T47D (cell line): ENCODE results near the gene TSPO2.
"Not testable (repeated sequence)": the region's sequence is repeated elsewhere in the genome, so short reads cannot be mapped to it uniquely, and the experiment has no call there.

ENCODE experiments used
- DNase-seq, 2 experiments: peaks; one replicate each; pipeline versions ENCODE4 v3.0.0 to v3.0.0-alpha.2; 2011 to 2012; ENCODE audit warnings: low read depth in 1 of 2, low spot score in 1 of 2
- JUND ChIP-seq: IDR thresholded peaks from 2 replicates; pipeline ENCODE4 v1.6.1; 2012; ENCODE audit warnings: low read depth
- in situ Hi-C: cut with HindIII; loops from 2 replicates; pipeline ENCODE4 v1.10.0; 2016; ENCODE audit warnings: low sequenced_read_pairs, low pct_unique_long_range_greater_than_20kb

Gene TSPO2

GRCh38 chr6:41042226-41043055 is at the start of gene TSPO2:
Gene TSPO2, plus strand, starts transcription at chr6:41042467. Its CDS starts 519 bp downstream, at chr6:41042986.
- TF ChIP-seq JUND: no peak

GRCh38 chr6:40992746-40993145 is 49.5 kb upstream of the TSPO2 start:
- DNase-seq: no peak
- in situ Hi-C loops: no loop called here
- no peak for TF ChIP-seq JUND

More at GRCh38 chr6:41042226-41043055, at the start of gene TSPO2:
- in situ Hi-C loops: no loop called here
- no peak for DNase-seq

GRCh38 chr6:40996591-40997233 is 45.6 kb upstream of the TSPO2 start:
- no peak for TF ChIP-seq JUND
- in situ Hi-C loops: no loop called here
- DNase-seq: peak in 1 of 2 experiments; percentile 5

GRCh38 chr6:40997234-40997957 is 44.9 kb upstream of the TSPO2 start:
- in situ Hi-C loops: no loop called here
- TF ChIP-seq JUND: no peak
- no peak for DNase-seq

- no peak for TF ChIP-seq JUND
- in situ Hi-C loops: no loop called here
- DNase-seq: no peak
Measured at GRCh38 chr6:40998661-40999060, 43.6 kb upstream of the TSPO2 start.

- in situ Hi-C loops: no loop called here
- no peak for TF ChIP-seq JUND
- peak in 1 of 2 experiments; percentile 28 for DNase-seq
Measured at GRCh38 chr6:40999569-40999968, 42.7 kb upstream of the TSPO2 start.

GRCh38 chr6:41000248-41000647 is 42.0 kb upstream of the TSPO2 start:
- no peak for TF ChIP-seq JUND
- in situ Hi-C loops: no loop called here
- no peak for DNase-seq

- DNase-seq: no peak
- in situ Hi-C loops: no loop called here
- no peak for TF ChIP-seq JUND
Measured at GRCh38 chr6:41002168-41002567, 40.1 kb upstream of the TSPO2 start.

- in situ Hi-C loops: not testable (repeated sequence)
Measured at GRCh38 chr6:41006217-41006616, 36.0 kb upstream of the TSPO2 start.

GRCh38 chr6:41006980-41007379 is 35.3 kb upstream of the TSPO2 start:
- in situ Hi-C loops, DNase-seq: not testable (repeated sequence)

More at GRCh38 chr6:41006217-41006616, 36.0 kb upstream of the TSPO2 start:
- peak in 1 of 2 experiments; percentile 72 for DNase-seq

- TF ChIP-seq JUND: no peak
- in situ Hi-C loops: no loop called here
- DNase-seq: no peak
Measured at GRCh38 chr6:41008011-41008410, 34.3 kb upstream of the TSPO2 start.

- in situ Hi-C loops: no loop called here
- TF ChIP-seq JUND: no peak
Measured at GRCh38 chr6:41009669-41010068, 32.6 kb upstream of the TSPO2 start.

GRCh38 chr6:41011673-41012072 is 30.6 kb upstream of the TSPO2 start:
- DNase-seq: no peak
- TF ChIP-seq JUND: no peak
- in situ Hi-C loops: no loop called here

More at GRCh38 chr6:41009669-41010068, 32.6 kb upstream of the TSPO2 start:
- DNase-seq: no peak
